ENCODE data around the gene NAPB. TPM values are rescaled to one million over a fixed set of nuclear protein-coding genes. Genes with fewer than 3 reads are reported as not detected.
"Not testable (repeated sequence)": the region's sequence is repeated elsewhere in the genome, so short reads cannot be mapped to it uniquely, and the experiment has no call there.

NAPB gene
- total RNA-seq, 1 experiment from 2014 or later: 6.6 TPM

DNA sequence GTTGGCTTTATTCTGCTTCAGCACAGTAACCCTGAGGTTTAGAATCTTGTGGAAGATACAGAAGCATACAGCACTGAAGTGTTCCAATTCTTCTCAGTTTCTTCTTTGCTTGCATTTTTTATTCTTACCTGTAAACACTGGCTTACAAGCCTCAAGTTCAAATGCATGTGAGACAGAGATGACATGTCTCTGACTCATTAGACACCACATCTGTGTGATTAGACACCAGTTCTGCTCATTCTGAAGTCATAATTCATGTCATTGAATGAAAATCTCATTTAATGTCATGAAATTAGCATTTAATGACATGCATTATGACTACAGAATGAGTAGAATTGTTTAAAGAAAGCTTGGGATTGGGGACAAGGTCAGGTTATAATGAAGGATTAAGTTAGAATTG is 53.5 kb downstream of the NAPB start:
- DNase-seq (ENCODE audit: low spot score): no peak

DNA sequence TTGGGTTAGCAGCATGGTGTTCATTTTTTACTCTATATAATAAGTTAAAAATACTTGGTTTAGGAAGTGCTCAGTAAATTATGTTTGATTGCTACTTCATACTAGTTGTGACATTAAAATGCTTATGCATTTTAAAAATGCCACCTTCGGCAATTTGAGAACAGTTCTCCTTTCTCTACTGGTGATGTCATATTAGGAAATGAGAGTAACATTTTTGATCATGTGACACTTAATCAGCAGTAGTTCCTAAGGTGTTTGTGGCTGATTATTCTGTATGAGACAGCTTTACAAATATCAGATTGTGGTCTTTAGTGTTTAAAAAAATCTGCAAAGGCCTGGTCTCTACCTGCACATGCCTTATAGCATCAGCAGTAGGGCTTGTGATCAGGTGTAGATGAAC is 54.9 kb downstream of the NAPB start:
- DNase-seq (ENCODE audit: low spot score): no peak

DNA sequence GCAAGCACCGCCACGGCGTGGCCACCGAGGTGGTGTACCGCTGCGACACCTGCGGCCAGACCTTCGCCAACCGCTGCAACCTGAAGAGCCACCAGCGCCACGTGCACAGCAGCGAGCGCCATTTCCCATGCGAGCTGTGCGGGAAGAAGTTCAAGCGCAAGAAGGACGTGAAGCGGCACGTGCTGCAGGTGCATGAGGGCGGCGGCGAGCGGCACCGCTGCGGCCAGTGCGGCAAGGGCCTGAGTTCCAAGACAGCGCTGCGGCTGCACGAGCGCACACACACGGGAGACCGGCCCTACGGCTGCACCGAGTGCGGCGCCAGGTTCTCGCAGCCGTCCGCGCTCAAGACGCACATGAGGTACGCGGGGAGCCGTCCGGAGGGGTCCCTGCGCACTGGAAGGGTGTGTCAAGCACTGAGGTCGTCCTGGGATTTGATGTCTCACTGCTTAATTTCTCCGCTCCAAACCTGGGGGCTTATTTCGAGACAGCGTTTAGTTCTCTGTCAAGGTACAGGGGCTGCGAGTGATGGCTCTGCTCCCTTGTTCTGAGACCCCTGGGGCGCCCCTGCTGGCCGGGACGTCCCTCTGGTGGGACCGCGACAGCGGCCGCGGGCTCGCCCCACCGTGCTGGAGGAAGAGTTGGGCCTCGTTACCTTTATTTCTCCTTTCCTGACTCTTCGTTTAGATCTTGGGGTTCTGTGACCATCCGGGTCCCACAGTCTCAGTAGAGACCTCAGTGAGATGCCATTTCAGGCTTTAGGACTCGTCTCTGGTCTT is 55.7 kb downstream of the NAPB start:
- no peak for DNase-seq (ENCODE audit: low spot score)

DNA sequence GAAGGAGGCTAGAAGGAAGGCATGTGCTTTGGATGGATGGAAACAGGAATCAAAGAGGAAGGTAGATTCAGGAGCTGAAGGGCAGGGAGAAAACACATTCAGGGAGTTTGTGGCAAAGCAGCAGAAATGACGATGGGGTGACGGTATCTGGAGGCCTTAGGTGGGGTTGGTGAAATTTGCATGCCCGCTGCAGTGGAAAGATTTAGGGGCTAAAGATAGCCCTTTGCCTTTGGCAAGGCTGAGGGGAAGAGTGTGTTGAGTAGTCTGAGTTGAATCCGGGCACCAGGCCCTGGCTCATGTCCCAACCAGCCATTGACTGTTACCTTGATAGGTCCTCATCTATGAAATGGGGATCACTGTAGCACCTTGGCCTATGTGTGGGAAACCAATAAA is 58.0 kb downstream of the NAPB start:
- no peak for DNase-seq (ENCODE audit: low spot score)

DNA sequence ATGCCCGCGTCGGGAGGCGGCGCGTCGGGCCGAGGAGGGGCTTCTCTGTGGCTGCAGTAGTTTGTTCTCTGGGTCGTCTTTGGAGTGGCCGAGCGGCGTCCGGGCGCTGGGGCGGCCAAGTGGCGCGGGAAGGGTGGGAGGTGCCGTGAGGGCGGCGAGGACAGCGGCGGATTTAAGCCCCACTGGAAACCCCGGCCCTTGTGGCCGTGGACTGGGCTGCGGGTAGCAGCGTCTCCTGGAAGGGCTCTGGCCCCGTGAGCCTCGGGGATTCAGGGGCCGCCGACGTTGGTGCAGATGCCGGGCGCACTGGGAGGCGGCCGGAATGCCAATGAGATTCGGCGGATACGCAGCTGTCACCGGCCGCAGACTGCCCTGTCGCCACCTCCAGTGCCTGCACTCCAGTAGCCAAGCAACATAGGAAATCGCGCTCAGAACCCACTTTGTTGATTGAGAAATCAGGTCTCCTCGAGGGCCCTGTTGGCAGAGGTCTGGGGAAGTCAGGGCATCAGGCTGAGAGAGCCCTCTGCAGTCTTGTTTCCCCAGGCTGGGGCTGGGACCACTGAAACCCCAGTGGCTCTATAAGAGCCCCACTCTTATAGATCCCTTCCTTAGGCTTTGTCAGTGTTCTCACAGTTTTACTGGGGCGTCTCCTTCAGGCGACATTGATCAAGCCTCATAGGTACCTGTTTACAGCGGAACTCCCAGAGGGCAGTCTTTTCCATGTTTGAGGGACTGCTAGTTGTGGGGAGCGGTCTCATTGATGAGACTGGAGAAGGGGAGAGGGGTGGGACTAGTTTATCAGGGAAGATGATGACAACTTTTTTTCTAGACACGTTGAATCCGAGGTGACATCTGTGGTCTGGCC is 58.7 kb downstream of the NAPB start:
- DNase-seq (ENCODE audit: low spot score): peak; percentile 25

DNA sequence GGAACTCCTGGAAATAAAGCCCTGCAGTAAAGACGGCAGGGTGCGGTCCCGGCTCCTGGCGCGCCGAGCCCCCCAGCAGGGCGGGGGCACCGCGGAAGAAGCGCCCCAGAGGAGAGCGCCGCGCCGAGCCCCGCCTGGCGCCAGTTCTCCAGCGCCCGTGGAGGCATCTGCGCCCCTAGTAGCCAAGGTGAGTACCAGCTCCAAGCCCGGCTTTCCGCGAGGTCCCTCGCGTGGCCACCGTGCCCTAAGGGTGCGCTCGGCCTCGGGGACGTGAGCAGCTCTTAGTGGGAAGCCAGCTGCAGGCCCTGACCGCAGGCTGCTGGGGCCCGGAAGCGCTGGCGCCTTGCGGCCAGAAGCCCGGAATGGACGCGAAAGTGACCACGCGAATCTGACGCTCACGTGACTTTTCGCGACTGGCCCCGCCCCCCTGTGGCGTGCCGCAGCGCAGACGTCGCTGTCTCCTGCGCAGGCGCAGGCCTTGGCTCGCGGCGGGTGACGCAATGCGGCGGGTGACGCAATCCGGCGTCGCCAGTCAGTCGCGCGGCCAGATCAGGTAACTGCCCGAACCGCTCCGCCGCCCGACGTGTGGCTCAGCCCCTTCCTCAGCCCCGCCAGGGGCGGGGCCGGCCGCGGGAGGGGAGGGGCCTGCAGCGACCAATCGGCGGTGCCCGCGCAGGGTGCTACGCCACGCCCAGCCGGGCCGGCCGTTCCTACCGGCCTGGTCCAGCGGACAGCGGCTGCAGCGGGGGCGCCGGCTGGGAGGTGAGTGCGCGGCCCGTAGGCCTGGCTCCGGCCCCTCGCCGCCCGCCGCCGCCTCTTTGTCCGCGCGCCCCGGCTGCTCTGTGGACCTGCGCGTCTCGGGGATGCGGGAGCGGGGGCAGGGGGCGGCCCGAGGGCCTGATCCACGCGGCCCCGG is 59.6 kb downstream of the NAPB start, which contains the start of gene GZF1:
Gene GZF1, plus strand, starts transcription at position 707 of the 916 bp plus-strand sequence. CDS start 2,202 bp downstream, outside the sequence.
- peak; percentile 96 for DNase-seq (ENCODE audit: low spot score)

DNA sequence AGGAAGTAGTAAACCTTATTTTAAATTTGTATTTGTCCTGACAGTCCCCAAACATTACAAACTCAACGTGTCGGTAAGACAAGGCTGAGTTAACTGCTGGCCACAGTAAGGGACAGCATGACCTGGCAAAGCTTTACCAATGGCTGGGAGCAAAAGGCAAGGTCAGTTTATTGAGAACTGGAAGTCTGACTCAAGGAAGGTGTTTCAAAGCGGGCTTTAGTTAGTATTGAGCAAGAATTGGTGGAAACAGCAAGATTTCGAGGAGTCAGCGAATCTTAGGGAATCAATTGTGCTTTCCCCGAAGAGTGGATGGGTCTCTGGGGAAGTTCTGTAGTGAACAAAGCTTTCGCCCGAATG is 60.2 kb downstream of the NAPB start:
- peak; percentile 25 for DNase-seq (ENCODE audit: low spot score)

DNA sequence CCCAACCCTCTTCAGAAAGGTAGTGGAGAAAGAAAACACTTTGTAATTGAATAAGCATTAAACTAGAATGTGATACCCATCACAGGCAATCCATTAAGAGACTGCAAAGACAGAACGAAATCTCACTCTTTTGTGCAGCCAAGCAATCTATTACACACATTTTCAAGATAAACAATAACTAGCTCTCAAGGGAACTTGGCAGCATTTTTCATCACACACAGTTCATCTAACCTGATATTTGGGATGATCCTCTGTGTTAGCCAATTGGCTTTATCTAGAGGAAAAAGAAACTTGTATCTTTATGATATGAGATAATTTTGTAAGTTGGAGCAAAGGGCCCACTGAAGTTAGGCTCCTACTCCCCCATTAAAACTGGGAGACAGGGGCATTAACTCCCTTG is 60.8 kb downstream of the NAPB start:
- DNase-seq (ENCODE audit: low spot score): no peak

DNA sequence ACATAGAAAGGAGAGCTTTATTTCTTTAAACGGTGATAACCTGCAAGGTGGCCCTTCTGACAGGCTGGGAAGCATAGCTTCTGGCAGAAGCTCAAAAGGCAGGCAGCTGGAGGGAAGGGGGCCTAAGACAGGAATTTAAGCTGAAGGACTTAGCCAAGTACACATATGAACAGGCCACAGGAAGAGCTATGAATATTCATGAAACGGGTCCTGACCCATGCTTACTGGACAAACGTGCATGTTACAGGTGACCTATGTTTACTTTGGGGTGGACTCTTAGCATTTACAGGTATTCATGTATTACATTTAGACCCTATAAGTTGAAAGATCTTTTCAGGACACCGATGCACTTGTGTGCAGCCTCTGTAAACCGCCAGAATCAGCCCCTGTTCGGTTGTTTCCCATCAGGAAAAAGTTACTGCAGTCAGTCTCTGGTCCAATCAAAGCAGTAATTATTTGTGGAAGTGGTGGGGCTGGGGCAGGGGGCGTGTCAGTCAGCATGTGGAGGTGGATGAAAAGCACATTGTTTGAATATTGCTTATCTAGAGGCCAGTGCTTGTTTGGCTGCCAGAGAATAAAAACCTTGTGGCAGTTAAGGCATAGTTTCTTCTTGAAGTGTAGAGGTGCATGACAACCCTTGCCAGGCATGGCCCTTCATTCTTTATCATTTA is 62.2 kb downstream of the NAPB start:
- DNase-seq (ENCODE audit: low spot score): no peak

DNA sequence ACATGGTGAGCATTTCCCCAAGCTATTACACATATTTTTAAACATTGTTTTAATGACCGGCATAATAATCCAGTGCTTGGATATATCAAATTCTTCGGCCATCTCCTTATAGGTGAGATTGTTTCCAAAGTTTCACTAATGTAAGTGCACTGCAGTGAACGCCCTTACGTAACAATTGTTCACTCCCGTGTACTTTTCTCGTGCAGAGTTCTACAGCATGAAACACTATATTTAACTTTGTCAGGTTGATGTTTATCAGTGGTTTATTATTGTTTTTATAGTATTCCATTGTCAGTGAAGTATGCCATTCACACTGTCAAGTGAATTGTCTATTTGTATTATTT is 62.8 kb downstream of the NAPB start:
- DNase-seq (ENCODE audit: low spot score): no peak

DNA sequence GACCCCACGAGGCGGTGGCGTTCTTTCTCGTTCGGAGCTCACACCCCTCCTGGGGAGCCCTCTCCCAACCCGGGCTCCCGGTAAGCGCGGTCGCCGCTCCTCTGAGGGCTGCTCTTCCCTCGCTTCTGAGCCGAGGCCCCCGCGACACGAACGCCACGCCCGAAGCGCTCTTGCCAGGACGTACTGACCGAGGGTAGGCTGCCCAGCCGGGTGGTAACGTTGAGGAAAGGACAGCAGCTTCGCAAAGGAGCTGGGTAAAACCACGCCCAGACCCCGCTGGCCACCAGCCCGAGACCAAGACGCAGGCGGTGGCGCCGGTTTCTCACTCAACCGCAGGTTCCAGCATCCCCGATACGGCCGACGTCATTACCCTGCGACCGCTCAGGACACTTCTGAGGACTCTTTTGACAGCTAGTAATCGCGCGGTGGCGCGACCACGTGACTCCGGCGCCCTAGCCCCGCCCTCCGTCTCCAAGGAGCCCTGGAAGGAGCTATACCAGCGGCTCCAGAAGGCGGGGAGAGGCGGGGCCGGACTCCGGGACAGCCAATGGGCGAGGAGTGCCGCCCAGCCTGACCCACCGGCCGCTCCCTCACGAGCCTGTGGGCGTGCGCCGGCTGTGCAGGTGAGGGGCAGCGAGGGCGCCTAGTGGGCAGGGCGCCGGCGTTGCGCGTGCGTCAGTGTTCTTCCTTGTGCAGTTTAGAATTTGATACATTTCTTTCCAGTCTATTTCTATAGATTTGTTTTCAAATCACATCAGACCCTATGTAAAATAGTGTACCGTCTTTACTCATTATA is 63.3 kb downstream of the NAPB start:
- DNase-seq (ENCODE audit: low spot score): peak; percentile 99

DNA sequence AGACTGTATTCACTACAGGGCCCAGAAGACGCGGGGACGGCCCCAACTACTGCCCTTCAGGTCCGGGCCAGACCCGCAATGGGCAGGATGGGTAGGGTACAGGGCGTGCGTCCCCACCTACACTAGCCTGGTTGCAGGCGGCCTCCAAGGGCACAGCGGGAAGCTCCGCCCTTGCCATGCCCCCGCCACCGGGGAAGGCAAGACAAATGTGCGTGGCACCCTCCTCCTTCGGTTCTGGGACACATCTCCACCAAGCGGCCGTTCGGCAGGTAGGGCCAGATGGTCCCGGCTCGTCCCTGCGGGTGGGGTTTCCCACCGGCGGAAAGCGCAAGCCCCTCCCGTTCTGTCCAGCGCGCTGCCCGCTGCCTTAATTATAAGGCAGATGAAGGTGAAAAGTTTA is 65.1 kb downstream of the NAPB start:
- no peak for DNase-seq (ENCODE audit: low spot score)

DNA sequence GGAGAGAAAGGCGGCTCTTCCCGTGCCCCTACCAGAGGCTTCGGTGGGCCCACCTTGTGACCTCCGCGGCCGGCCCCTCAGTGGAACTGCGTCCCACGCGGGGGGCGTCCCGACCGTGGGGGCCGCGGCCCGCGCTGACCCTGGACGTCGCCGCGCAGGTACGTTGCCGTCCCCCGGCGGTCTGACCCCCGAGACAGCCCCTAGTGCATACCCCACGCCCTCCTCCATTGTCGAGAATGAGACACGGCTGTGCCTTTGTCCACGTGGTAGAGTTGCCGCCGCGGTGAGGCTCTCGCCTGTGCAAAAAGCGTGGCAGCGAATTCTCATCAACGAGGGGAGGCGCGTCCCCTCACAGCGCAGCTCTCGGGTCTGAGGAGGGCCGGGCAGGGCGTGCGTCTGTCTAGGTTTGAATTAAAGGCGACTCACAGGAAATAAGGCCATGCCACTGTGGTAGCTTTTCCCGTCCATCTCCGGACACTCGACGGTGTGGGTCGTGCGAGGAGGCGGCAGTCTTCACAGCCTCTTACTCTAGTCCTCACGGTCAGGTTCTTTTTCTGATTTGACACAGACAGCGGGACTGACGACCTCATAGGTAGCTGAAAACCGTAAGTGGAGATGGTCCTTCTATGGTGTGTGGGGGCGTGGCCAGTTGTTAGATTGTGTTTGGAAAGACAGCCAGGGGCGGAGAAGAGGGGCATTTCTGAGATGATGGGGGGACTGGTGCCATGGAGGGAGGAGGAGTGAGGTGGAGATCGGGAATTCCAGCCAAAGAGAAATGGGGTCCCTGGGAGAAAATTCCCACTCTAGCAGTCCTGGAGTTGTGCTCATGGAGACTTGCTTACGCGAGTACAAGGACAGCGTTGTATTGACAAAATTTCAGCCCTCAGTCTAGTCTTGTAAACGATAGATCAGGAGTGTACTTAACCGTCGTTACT is 70.1 kb downstream of the NAPB start:
- peak; percentile 45 for DNase-seq (ENCODE audit: low spot score)

DNA sequence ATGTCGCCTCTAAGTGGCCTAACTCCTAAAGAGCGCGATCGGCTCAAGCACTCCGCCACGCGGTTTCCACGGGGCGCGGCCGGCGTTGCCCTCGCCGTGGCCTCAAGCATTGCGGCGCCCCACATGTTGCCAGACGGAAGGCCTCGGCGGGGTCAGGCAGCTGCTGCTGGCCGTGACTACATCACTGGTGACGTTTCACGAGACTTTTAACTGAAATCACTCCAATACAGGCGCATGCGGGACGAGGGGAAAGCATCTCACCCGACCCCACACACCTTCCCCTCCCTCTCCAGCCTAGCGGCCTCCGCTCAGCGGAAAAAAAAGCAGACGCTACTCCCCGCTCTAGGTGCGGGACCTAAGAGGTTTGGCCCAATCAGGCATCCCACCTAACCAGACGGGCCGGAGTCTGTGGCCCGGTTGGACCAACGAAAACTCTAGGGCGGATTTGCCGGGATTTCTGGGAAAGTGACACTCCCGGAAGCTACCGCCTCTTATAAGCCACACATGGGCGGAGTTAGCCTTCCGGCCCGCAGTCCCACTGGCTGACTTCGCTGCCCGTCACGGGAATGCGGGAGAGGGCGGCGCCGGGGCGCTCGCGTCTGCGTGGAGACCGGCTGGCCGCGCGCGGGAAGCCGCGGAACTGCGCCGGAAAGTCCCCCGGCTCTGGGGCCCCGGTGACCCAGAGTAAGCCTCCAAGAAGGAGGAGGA is 70.9 kb downstream of the NAPB start, which contains the start of gene NXT1:
Gene NXT1, plus strand, starts transcription at position 596 of the 708 bp plus-strand sequence. CDS start 3,251 bp downstream, outside the sequence.
- peak; percentile 98 for DNase-seq (ENCODE audit: low spot score)

DNA sequence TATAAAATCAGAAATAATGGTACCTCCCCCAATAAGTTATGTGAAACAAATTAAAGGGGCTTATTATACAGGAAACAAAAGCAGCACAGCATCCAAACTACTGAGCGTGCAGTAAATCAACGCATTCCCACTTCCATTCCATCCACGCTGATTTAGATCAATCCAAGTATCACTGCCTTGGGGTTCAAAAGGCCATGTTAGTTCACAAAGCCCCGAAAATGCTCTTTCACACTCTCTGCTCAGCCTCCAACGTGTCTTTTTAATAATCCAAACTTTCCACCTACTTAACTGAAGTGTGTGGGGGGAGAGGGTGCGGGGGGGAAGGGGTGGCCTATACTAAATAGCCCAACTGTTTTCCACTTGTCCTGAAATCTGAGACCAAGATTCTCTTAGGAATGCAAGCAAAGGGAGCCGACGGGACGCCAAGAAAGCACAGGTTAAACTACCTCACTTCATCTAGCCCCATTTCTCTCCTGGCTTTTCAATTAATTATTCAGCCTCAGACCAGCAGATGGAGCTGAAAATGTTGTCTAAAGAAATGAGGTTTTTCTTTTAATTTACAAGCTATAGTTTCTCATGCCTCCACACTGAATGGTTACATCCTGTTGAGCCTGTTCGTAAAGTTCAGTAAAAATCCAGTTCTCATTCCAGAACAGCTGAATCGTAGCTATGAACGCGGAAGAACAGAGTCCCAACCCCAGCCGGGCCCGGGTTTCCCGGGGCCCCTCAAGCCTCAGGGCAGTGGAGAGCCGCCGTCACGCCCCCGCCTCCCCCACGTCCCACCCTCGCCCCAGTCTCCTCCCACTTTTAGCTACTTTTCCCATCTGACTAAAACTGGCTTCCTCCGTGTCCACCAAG is 71.7 kb downstream of the NAPB start:
- DNase-seq (ENCODE audit: low spot score): no peak

DNA sequence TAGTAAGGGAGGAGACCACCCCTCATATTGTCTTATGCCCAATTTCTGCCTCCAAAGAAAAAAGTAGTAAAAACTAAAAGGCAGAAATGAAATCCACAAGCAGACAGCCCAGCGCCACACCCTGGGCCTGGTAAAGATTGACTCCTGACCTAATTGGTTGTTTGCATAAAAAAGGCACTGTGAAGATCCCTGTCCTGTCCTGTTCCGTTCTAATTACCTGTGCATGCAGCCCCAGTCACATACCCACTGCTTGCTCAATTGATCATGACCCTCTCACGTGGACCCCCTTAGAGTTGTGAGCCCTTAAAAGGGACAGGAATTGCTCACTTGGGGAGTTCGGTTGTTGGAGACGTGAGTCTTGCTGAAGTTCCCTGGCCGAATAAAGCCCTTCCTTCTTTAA is 72.8 kb downstream of the NAPB start:
- DNase-seq (ENCODE audit: low spot score): not testable (repeated sequence)

DNA sequence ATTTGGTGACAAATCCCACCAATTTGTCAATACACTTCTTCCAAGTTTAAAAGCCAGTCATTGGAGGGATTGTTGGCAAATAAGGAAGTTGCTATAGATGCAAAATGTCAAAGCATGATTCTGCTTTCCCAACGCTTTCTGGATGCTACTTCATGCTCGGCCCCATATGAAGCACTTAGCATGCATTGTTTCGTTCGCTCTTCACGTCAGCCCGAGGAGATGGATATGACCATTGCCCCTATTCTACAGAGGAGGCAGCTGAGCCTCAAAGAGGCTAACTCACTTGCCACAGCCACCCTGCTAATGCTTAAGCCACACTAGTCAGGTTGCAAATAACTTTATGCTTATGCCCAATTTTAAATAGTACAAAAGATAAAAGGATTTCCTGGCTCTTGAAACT is 73.5 kb downstream of the NAPB start:
- no peak for DNase-seq (ENCODE audit: low spot score)

DNA sequence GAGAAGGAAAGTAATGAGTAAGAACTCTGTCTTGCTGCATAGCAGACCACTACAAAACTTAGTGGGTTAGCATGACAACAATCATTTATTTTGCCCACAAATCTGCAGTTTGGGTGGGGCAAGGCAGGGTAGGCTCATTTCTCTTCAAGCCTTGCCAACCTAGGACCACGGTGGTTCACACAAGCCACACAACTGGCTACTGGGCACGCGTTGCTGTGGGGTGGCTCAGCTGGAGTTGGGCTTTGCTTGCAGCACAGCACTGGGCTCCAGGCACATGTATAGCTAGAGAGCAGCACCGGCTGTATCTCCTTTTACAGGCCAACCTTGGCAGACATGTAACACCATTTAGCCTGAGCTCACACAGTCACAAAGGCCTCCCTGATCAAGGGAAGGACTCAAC is 75.3 kb downstream of the NAPB start:
- DNase-seq (ENCODE audit: low spot score): no peak
